NK-92 treated with Interleukin-12 subunit alpha and Interleukin-12 subunit beta, amount 100 ng/mL, for 24 hours (cell line): ENCODE measurements around the gene POLQ.
"Not testable (repeated sequence)": the region's sequence is repeated elsewhere in the genome, so short reads cannot be mapped to it uniquely, and the experiment has no call there.

Experiments used
- DNase-seq: peaks from one replicate; lab custom pipeline; 2025; lab: John Stamatoyannopoulos, UW

POLQ gene

GRCh38 chr3:121418182-121418581 is 127.6 kb downstream of the POLQ start:
- DNase-seq = no peak

- no peak for DNase-seq
These were observed 130.9 kb downstream of the POLQ start for GRCh38 chr3:121414924-121415323.

GRCh38 chr3:121411523-121411922 is 134.3 kb downstream of the POLQ start:
- no peak for DNase-seq

GRCh38 chr3:121405631-121406030 is 140.2 kb downstream of the POLQ start:
- no peak for DNase-seq

GRCh38 chr3:121399820-121400219 is 146.0 kb downstream of the POLQ start:
- DNase-seq = no peak

GRCh38 chr3:121398051-121398450 is 147.7 kb downstream of the POLQ start:
- DNase-seq = not testable (repeated sequence)

- not testable (repeated sequence) for DNase-seq
These were observed 149.8 kb downstream of the POLQ start for GRCh38 chr3:121395967-121396366.

GRCh38 chr3:121388308-121388707 is 157.5 kb downstream of the POLQ start:
- not testable (repeated sequence) for DNase-seq
